CD4-positive, alpha-beta T cell treated with Interleukin-15 for 1 hour (primary cell): ENCODE data around the gene SH2D3A.

Experiments
- DNase-seq: peaks from one replicate; pipeline ENCODE4 v3.0.0-alpha.2; 2020

Gene SH2D3A

GRCh38 chr19:6736917-6737283, 30.3 kb downstream of the SH2D3A start:
- no peak for DNase-seq

DNA sequence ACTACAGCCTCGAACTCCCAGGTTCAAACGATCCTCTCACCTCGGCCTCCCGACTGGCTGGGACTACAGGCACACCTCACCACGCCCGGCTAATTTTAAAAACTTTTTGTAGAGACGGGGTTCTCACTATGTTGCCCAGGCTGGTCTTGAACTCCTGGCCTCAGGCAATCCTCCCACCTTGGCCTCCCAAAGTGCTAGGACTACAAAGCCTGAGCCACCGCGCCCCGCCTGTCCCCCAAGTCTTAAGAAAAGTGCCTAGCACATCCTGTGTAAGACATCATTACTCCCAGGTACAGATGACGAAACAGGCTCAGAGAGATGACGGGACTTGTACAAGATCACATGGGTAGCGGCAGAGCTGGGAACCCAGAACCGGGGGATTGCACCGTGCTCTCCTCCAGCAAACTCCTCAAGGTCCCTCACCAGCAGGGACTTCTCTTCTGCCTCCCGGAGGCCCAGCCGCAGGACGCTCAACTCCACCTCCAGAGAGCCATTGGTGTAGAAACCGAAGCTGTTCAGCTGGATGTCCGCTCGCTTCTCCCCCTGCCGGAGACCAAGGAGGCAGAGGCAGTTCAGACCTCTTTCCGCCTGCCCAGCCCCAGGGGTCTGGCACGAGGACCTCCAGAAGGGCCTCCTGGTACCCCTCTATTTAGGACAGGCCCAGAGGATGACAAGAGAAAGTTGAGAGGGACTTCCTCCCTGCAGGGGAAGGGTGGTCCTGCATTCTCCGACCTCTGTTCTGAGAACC, 30.9 kb downstream of the SH2D3A start:
- DNase-seq, result peak; percentile 76

DNA sequence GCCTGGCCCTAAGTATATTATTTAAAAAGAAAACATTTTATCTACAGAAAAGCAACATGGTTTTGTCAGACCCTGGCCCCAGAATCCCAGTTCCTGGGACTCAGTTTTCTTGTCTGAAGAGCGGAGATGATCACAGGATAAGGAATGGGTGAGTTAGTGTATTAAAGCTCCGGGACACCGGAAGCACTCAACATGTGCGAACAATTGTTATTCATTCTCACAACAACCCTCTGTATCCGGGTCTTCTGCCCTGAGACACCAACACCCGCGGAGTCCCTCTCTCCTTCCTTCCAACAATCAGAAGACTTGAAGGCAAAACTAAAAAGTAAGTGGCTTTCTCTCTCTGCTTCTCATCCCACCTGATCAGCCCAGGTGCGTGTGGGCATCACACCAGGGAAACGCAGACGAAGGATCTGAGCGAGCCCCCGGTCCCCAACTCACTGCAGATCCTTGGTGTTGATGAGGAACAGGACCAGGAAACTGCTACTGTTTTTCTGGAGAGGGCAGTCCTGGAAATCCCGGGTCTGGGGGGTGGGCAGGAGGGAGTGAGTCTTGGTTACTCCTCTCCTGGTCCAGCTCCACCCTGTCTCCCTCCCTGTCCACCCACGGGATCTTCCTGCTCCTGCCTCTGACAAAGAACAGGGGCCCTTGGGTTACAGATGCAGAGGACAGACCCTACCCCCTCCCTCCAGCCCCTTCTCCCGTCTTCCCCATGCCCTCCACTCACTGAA, 31.9 kb downstream of the SH2D3A start:
- DNase-seq, result no peak

- no peak for DNase-seq
Observed at GRCh38 chr19:6734096-6734696, 33.0 kb downstream of the SH2D3A start.

GRCh38 chr19:6733338-6734095, 33.7 kb downstream of the SH2D3A start:
- no peak for DNase-seq

DNA sequence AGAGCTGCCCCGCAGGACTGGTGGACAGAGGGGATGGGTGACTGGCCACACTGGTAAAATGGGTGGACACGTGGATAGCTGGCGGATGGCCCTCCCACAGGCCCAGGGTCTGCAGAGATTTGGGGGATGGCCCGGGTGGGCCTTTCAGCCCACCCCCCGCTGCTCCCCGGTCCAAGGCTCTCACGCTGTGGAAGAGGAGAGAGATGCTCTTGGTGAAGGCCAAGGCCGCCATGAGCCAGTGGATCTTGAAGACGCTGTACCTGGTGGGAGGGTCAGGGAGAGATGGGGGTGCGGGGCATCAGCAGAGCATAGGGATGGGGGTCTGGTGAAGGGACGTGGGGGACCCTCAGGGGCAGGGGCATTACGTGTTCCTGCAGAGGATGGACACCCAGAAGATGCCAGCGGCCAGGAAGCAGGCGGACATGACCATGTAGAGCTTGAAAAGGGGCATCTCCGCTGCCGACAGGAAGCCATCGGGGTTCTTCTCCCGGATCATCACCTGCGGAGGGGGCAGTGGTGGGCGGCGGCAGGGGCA, 34.4 kb downstream of the SH2D3A start:
- DNase-seq, result no peak

GRCh38 chr19:6731822-6732221, 35.4 kb downstream of the SH2D3A start:
- DNase-seq, result no peak

DNA sequence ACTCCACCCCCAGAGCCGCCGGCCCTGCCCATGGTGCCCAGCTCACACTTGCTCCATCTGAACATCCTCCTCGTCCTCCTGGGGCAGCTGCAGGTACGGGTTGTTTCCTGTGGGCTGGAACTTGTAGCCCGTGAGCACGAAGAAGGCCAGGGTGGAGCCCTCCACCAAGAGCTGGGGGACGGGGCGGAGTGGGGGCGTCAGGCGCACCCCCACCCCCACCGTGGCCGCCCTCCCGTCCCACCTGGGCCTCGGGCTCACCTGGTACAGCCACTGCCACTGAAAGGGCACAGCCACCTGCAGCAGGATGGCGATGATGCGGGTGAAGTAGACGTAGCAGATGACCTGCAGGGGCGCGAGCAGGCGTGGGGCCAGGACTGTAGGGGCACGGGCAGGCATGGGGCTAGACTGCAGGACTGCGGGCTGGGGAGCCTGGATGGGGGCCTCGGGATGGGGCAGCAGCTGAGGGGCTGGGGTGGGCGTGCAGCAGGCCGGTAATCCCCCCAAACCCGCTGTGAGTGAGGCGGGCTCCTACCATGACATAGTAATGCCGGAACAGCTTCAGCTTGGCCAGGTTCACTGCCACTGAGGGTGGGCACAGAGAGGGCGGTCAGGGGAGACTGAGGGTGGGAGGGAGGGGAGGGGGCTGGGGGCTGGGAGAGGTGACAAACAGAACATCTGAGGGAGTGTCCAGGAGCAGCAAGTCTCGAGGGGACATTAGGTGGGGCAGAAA, 36.1 kb downstream of the SH2D3A start:
- DNase-seq, result no peak

- DNase-seq, result peak; percentile 45
Observed at GRCh38 chr19:6730153-6730804, 37.0 kb downstream of the SH2D3A start.

DNA sequence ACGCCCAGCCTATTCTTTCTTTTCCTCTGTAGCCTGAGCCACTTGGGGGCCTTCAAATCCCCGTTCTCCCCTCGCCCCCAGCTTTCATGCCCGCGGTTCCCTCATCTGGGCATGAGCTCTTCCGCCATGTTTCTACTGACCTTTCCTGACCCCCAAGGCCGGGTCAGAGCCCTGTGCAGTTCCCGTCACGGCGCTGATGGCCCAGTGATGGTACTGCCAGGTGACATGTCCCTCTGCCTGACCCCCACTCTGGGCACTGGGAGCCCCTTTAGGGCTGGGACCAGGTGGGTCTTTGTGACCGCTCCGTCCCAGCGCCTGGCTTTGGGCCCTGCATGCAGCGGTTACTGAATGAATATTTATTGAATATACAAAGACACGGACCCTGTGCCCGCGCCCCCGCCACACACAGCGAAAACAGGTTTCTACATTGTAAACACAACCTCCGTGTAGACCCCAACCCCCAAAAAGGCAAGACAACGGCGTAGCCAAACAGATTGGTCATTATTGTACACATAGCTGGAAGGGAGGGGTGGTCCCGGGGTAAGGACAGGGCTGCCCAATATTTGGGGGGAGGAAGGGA, 37.6 kb downstream of the SH2D3A start:
- DNase-seq, result no peak

DNA sequence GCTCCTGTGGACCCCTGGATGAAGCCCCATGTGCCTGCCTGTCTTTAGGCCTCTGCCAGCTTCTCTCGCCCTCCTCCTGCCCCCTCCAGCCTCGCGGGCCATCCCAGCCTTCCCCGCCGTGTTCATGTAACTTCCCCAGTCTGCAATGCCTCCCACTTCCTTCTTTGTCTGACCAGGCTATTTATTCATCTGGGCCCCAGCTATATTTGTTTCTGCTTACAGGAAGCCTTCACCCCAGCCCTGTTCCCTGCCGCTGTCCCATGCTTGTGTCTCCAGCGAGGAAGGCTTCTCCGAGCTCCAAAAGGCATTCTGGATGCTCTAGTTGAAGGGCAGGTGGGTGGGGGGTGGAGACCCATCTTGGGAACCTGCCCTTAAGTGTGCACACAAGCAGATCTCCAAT, 38.9 kb downstream of the SH2D3A start:
- peak; percentile 49 for DNase-seq

DNA sequence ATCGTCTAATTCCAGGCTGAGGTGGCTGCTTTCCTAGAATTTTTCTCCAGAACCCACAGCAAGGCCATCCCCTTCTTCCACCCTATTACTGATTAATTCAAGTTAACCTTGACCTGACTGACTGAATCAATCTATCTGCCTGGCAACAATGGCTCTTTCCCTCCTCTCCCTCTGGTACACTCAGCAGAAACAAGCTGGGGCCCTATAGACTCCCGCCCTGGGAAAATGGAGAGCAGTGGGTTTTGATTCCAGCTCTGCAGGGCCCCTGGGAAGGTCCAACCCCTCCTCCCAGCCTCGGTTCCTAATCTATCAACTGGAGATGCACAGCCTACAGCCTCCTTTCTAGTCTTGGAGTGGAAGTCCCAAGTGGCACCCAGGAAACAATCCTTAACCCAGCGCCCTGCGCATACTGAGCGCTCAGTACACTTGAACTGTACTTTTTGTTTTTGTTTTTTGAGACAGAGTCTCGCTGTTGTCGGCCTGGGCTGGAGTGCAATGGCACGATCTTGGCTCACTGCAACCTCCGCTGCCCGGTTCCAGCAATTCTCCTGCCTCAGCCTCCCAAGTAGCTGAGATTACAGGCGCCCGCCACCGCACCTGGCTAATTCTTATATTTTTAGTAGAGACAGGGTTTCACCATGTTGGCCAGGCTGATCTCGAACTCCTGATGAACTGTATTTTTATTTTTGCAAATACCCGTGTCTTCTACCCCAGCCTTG, 41.6 kb downstream of the SH2D3A start:
- no peak for DNase-seq

DNA sequence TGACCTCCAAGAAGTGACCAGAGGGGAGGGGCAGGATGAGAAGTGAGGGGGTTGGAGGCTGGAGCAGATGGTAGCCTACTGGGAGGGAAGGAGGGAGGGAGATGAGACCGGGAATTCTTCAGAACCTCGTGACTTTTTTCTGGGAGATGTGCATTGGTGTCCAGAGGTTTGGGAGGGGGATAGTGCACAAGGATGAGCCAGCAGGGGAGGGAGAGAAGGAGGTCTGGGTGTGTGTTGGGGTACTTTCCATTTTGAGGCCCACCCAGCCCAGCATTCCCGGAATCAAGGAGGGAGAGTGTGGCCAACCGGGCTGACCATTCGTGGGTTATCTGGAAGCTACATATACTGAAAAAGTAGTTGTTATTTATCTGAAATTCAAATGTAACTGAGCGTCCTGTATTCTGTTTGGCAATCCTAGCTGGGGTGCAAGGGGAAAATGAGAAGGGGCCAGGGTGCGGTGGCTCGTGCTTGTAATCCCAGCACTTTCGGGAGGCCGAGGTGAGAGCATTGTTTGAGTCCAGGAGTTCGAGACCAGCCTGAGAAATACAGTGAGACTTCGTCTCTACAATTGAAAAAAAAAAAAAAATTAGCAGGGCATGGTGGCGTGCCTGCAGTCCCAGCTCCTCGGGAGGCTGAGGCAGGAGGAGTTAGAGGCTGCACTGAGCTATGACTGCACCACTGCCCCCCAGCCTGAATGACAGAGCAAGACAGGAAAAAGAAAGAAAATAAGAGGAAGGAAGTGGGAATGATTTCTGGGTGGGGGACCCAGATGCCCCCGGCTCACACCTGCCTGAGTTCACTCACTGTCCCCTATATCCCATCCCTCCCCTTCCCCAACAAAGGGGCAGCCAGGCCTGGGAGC, 42.4 kb downstream of the SH2D3A start:
- no peak for DNase-seq

DNA sequence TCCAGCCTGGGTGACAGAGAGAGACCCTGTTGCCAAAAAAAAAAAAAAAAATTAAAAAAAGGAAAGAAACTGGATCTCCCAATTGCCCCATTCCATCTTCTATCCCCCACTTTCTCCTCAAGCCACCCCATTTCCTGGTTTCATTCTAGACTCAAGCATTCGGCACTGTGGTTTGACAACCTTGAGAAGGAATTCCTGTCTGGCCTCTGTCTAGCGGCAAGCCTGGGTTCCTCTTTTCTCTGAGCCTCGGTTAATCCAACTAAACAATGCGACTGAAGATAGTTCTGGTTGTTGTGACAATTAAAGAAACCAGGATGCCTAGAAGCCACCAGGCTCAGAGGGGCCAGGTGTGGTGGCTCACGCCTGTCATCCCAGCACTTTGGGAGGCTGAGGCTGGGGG, 43.5 kb downstream of the SH2D3A start:
- DNase-seq, result no peak

DNA sequence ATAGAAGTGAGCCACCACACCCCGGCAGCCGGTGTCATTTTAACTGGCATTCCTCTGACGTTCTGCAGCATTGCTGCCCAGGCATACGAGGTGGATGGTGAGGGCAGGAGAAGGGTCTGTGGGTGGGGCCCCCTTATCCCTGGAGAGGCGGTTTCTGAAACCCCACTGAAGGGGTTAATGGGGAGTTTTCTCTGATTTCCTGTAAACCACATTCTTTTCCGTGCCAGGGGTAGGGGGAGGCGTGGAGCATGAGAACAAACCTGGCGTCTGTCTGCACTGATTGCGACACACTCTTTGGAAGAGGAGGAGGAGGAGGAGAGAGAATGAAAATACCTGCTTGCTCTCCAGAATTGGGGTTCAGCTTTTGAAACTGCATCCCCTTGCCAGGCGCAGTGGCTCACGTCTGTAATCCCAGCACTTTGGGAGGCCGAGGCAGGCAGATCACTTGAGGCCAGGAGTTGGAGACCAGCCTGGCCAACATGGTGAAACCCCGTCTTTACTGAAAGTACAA, 44.1 kb downstream of the SH2D3A start:
- no peak for DNase-seq

DNA sequence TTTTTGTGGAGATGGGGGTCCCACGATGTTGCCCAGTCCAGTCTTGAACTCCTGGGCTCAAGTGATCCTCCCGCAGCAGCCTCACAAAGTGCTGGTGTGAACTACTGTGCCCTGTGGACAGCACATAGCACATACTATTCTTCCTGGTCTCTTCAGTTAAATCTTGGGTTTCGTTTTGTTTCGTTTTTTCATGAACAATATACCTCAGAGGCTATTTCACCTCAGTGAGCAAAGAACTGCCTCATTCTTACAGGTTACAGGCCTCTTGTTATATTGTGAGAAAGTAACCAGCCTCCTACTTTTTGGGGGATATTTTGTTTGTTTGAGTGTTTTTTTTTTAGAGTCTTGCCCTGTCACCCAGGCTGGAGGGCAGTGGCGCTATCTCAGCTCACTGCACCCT, 45.5 kb downstream of the SH2D3A start:
- DNase-seq, result no peak

GRCh38 chr19:6721138-6721474, 46.1 kb downstream of the SH2D3A start:
- DNase-seq, result no peak

GRCh38 chr19:6720369-6721137, 46.7 kb downstream of the SH2D3A start, which contains the start of gene C3:
Gene C3 (minus strand): TSS chr19:6720650. CDS start chr19:6720589, 61 bp downstream.
- peak; percentile 62 for DNase-seq

DNA sequence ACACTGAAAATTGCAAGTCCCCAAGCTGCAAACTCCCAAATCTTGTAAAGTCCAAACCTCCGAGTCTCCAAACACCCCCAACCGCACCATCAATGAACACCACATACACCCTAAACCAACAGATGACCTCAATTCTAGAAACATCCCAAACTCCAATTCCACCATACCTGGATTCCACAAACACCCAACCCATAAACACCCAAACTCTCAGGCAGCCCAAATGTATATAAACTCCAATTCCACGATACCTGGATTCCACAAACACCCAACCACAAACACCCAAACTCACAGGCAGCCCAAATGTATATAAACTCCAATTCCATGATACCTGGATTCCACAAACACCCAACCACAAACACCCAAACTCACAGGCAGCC, 47.3 kb downstream of the SH2D3A start:
- no peak for DNase-seq
